ENCODE measurements around the gene TNIK. TPM values are rescaled to one million over a fixed set of nuclear protein-coding genes. Genes with fewer than 3 reads are reported as not detected.

Gene TNIK
- total RNA-seq, 4 donors from 2014 or later = 32.9 to 41.7 (median 38.0) TPM

- no peak for ATAC-seq
- TF ChIP-seq POLR2A (IDR thresholded peaks at IDR 0.05) (no peak), POLR2AphosphoS5 (IDR thresholded peaks at IDR 0.05) (no peak), EP300 (IDR thresholded peaks at IDR 0.05) (no peak), CTCF (IDR thresholded peaks at IDR 0.05) (no peak)
- 75 to 86% methylated on average over 2 of the region's 2 CpGs for WGBS, 2 donors (ENCODE audit: low coverage in 1 of 2)
- Histone ChIP-seq H3K36me3 (no peaks in the 10 kb centered on the region), H3K27me3 (no peaks in the 10 kb centered on the region), H3K9me3 (no peaks in the 10 kb centered on the region), H3K4me3 (no peak overlapping the region), H3K4me1 (no peaks in the 10 kb centered on the region), H3K27ac (no peak overlapping the region)
Observed at GRCh38 chr3:171237009-171237385, 223.2 kb downstream of the TNIK start.

GRCh38 chr3:171236265-171237008 lies 223.8 kb downstream of the TNIK start:
- H3K4me1 ChIP-seq = no peaks in the 10 kb centered on the region

GRCh38 chr3:171234298-171235010 lies 225.8 kb downstream of the TNIK start:
- TF ChIP-seq POLR2A (IDR thresholded peaks at IDR 0.05) (no peak), CTCF (IDR thresholded peaks at IDR 0.05) (no peak), EP300 (IDR thresholded peaks at IDR 0.05) (no peak), POLR2AphosphoS5 (IDR thresholded peaks at IDR 0.05) (no peak)
- WGBS, 2 donors (ENCODE audit: low coverage in 1 of 2) = 83 to 93% methylated on average over 1 to 7 of the region's 8 CpGs
- no peaks in the 10 kb centered on the region for H3K27me3 ChIP-seq
- no peaks in the 10 kb centered on the region for H3K36me3 ChIP-seq
- no peak for ATAC-seq
- H3K27ac ChIP-seq = no peak overlapping the region
- peaks cover 0 to 4% (median 0%) of the 10 kb centered on the region in 3 donors for H3K4me1 ChIP-seq
- H3K9me3 ChIP-seq = no peaks in the 10 kb centered on the region
- no peak overlapping the region for H3K4me3 ChIP-seq

More at GRCh38 chr3:171236265-171237008, 223.8 kb downstream of the TNIK start:
- H3K27ac ChIP-seq = no peak overlapping the region
- no peaks in the 10 kb centered on the region for H3K9me3 ChIP-seq
- WGBS, 2 donors (ENCODE audit: low coverage in 1 of 2) = 71 to 81% methylated on average over 4 to 6 of the region's 8 CpGs
- H3K36me3 ChIP-seq = no peaks in the 10 kb centered on the region
- H3K4me3 ChIP-seq = no peak overlapping the region
- no peaks in the 10 kb centered on the region for H3K27me3 ChIP-seq
- no peak for TF ChIP-seq EP300 (IDR thresholded peaks at IDR 0.05)
- TF ChIP-seq POLR2A (IDR thresholded peaks at IDR 0.05) = no peak
- no peak for TF ChIP-seq CTCF (IDR thresholded peaks at IDR 0.05)
- no peak for TF ChIP-seq POLR2AphosphoS5 (IDR thresholded peaks at IDR 0.05)
- ATAC-seq = peak; percentile 10

- H3K4me1 ChIP-seq = peaks cover 0 to 14% (median 0%) of the 10 kb centered on the region in 3 donors
- H3K36me3 ChIP-seq = no peaks in the 10 kb centered on the region
- no peak overlapping the region for H3K27ac ChIP-seq
- H3K9me3 ChIP-seq = no peaks in the 10 kb centered on the region
- no peaks in the 10 kb centered on the region for H3K27me3 ChIP-seq
- WGBS, 2 donors (ENCODE audit: low coverage in 1 of 2) = 79 to 88% methylated on average over 2 to 4 of the region's 4 CpGs
- TF ChIP-seq CTCF (IDR thresholded peaks at IDR 0.05) (no peak), POLR2AphosphoS5 (IDR thresholded peaks at IDR 0.05) (no peak)
- no peak overlapping the region for H3K4me3 ChIP-seq
- no peak for ATAC-seq
Observed at GRCh38 chr3:171231361-171231760, 228.8 kb downstream of the TNIK start.

GRCh38 chr3:171230865-171231264 lies 229.3 kb downstream of the TNIK start:
- WGBS, 2 donors (ENCODE audit: low coverage in 1 of 2) = 58 to 63% methylated on average over 4 of the region's 4 CpGs
- ATAC-seq = no peak
- TF ChIP-seq POLR2A (IDR thresholded peaks at IDR 0.05) = no peak
- TF ChIP-seq POLR2AphosphoS5 (IDR thresholded peaks at IDR 0.05) = no peak
- no peak for TF ChIP-seq EP300 (IDR thresholded peaks at IDR 0.05)
- TF ChIP-seq CTCF (IDR thresholded peaks at IDR 0.05) = no peak

More at GRCh38 chr3:171230865-171231264, 229.3 kb downstream of the TNIK start:
- H3K27me3 ChIP-seq = no peaks in the 10 kb centered on the region
- no peak overlapping the region for H3K4me3 ChIP-seq
- H3K36me3 ChIP-seq = no peaks in the 10 kb centered on the region
- no peaks in the 10 kb centered on the region for H3K9me3 ChIP-seq
- peaks cover 0 to 14% (median 0%) of the 10 kb centered on the region in 3 donors for H3K4me1 ChIP-seq
- no peak overlapping the region for H3K27ac ChIP-seq

Measured in gastroesophageal sphincter (tissue), 4 donors.